HL-60 (cell line): ENCODE results near the gene ANO8.
"Not testable (repeated sequence)": the region's sequence is repeated elsewhere in the genome, so short reads cannot be mapped to it uniquely, and the experiment has no call there.

Experiments
- DNase-seq, 2 experiments: peaks; one replicate each; pipeline ENCODE4 v3.0.0-alpha.2; 2010 to 2020; ENCODE audit warnings: low read depth in 1 of 2, low spot score in 1 of 2
- H3K27ac ChIP-seq: fragments of 250-450 bp; sonication (Bioruptor Pico); replicated peaks from 2 replicates; pipeline ENCODE4 v1.5.1; 2020; ENCODE audit warnings: mild to moderate bottlenecking, moderate library complexity
- H3K27me3 ChIP-seq: fragments of 250-450 bp; sonication (Bioruptor Pico); 2 replicates; pipeline ENCODE4 v1.5.1; 2021; ENCODE audit warnings: mild to moderate bottlenecking, moderate library complexity; ENCODE audit not compliant: insufficient read depth, poor library complexity, severe bottlenecking
- H3K4me3 ChIP-seq: replicated peaks from 2 replicates; pipeline ENCODE4 v1.5.1; 2011; ENCODE audit warnings: mild to moderate bottlenecking, control low read depth, low read length; ENCODE audit not compliant: insufficient read depth
- GABPA ChIP-seq: IDR thresholded peaks from 2 replicates; pipeline ENCODE4 v1.6.1; 2012; ENCODE audit warnings: low read depth
- POLR2AphosphoS5 ChIP-seq: IDR thresholded peaks from 2 replicates; pipeline ENCODE4 v1.6.1; 2012; ENCODE audit warnings: low read depth
- SPI1 ChIP-seq: IDR thresholded peaks from 2 replicates; pipeline ENCODE4 v1.6.1; 2012; ENCODE audit warnings: low read depth, mild to moderate bottlenecking, borderline replicate concordance
- TF ChIP-seq, protein P1 (sequence below): IDR thresholded peaks from one replicate; pipeline ENCODE4 v1.5.1; 2011; ENCODE audit warnings: low read length, control low read depth, inconsistent platforms; ENCODE audit not compliant: insufficient read depth
- TF ChIP-seq, protein P2 (sequence below): IDR thresholded peaks from 2 replicates; pipeline ENCODE4 v1.6.1; 2012; ENCODE audit warnings: low read depth; ENCODE audit not compliant: insufficient replicate concordance

The ANO8 gene

DNA sequence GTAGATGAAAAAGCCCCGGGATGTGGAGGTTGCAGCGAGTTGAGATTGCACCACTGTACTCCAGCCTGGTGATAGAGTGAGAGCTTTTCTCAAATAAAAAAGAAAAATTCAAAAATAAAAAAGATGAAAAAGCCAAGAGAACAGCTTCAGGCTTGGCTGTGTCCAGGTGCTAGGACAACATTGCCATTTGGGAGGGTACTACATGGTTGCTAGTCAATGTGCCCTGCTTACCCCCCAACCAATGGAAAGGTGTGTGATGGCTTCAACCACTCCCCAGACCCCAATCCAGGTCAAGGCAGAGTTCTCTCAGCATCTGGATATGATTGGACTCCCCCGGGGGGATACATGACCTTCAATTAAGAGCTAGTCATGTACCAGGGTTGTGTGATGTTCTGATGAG, 55.2 kb downstream of the ANO8 start:
- no peak overlapping the region for H3K4me3 ChIP-seq
- no peak for TF ChIP-seq POLR2AphosphoS5
- no peak for TF ChIP-seq SPI1
- TF ChIP-seq, protein P1, sequence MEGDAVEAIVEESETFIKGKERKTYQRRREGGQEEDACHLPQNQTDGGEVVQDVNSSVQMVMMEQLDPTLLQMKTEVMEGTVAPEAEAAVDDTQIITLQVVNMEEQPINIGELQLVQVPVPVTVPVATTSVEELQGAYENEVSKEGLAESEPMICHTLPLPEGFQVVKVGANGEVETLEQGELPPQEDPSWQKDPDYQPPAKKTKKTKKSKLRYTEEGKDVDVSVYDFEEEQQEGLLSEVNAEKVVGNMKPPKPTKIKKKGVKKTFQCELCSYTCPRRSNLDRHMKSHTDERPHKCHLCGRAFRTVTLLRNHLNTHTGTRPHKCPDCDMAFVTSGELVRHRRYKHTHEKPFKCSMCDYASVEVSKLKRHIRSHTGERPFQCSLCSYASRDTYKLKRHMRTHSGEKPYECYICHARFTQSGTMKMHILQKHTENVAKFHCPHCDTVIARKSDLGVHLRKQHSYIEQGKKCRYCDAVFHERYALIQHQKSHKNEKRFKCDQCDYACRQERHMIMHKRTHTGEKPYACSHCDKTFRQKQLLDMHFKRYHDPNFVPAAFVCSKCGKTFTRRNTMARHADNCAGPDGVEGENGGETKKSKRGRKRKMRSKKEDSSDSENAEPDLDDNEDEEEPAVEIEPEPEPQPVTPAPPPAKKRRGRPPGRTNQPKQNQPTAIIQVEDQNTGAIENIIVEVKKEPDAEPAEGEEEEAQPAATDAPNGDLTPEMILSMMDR, result no peak
- TF ChIP-seq, protein P2, sequence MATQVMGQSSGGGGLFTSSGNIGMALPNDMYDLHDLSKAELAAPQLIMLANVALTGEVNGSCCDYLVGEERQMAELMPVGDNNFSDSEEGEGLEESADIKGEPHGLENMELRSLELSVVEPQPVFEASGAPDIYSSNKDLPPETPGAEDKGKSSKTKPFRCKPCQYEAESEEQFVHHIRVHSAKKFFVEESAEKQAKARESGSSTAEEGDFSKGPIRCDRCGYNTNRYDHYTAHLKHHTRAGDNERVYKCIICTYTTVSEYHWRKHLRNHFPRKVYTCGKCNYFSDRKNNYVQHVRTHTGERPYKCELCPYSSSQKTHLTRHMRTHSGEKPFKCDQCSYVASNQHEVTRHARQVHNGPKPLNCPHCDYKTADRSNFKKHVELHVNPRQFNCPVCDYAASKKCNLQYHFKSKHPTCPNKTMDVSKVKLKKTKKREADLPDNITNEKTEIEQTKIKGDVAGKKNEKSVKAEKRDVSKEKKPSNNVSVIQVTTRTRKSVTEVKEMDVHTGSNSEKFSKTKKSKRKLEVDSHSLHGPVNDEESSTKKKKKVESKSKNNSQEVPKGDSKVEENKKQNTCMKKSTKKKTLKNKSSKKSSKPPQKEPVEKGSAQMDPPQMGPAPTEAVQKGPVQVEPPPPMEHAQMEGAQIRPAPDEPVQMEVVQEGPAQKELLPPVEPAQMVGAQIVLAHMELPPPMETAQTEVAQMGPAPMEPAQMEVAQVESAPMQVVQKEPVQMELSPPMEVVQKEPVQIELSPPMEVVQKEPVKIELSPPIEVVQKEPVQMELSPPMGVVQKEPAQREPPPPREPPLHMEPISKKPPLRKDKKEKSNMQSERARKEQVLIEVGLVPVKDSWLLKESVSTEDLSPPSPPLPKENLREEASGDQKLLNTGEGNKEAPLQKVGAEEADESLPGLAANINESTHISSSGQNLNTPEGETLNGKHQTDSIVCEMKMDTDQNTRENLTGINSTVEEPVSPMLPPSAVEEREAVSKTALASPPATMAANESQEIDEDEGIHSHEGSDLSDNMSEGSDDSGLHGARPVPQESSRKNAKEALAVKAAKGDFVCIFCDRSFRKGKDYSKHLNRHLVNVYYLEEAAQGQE, result no peak
- TF ChIP-seq GABPA, result no peak
- DNase-seq, result no peak
- no peaks in the 10 kb centered on the region for H3K27me3 ChIP-seq
- no peak overlapping the region for H3K27ac ChIP-seq

DNA sequence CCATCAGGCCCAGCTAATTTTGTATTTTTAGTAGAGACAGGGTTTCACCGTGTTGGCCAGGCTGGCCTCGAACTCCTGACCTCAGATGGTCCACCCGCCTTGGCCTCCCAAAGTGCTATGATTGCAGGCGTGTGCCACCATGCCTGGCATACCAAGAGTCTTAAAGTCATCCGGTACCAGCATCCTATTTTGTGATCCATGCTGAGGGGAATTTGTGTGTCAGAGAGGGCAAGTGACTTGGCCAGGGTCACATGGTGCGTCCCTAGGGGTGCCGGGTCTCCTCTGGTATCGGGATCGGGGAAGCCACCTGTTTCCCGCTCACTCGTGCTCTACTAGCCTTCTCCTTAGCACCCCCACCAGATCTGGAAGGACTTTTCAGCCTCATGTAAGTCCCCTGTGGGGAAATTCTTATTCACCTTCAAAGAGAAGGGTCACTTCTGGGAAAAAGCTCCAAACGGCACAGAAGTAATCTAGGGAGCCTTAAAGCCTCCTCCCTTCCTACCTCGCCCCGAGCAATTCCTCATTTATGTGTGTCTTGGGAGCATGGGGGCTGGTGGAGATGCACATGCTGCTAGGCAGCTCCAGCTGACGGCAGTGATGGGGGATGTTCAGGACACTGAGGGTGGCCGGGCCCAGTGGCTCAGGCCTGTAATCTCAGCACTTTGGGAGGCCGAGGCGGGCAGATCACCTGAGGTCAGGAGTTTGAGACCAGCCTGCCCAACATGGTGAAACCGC, 59.0 kb downstream of the ANO8 start:
- no peaks in the 10 kb centered on the region for H3K27me3 ChIP-seq
- no peak for TF ChIP-seq SPI1
- no peak for TF ChIP-seq GABPA
- TF ChIP-seq, protein P1, result no peak
- TF ChIP-seq, protein P2, result no peak
- TF ChIP-seq POLR2AphosphoS5, result no peak
- no peak for DNase-seq
- no peak overlapping the region for H3K27ac ChIP-seq
- H3K4me3 ChIP-seq, result no peak overlapping the region

DNA sequence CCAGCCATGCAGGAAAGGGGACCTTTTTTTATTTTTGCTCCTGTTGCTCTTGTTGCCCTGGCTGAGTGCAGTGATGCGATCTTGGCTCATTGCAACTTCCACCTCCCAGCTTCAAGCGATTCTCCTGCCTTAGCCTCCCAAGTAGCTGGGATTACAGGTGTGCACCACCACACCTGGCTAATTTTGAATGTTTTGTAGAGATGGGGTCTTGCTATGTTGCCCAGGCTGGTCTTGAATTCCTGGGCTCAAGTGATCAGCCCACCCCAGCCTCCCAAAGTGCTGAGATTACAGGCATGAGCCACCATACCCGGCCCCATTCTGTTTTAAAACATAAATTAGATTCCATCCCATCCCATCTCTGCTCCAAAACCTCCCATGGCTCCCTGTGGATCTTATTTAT, 59.8 kb downstream of the ANO8 start:
- DNase-seq, H3K4me3 ChIP-seq: not testable (repeated sequence)

More for the DNA sequence above, 59.8 kb downstream of the ANO8 start:
- not testable (repeated sequence) for H3K27ac ChIP-seq, H3K27me3 ChIP-seq
